Mononuclear cell (primary cell): Measurements from ENCODE around the gene TBC1D21. TPM values are rescaled to one million over a fixed set of nuclear protein-coding genes. Genes with fewer than 3 reads are reported as not detected.

Experiments used
- H3K27me3 ChIP-seq: 2 replicates; pipeline ENCODE4 v1.6.0; 2011; ENCODE audit warnings: low read length, control low read depth; ENCODE audit not compliant: insufficient read depth
- H3K4me1 ChIP-seq: 2 replicates; pipeline ENCODE4 v1.5.1; 2011; ENCODE audit warnings: mild to moderate bottlenecking, low read length, control low read depth; ENCODE audit not compliant: insufficient read depth
- H3K4me3 ChIP-seq: 2 replicates; pipeline ENCODE4 v1.5.1; 2011; ENCODE audit warnings: mild to moderate bottlenecking, low read length, moderate library complexity
- H3K9me3 ChIP-seq: 2 replicates; pipeline ENCODE4 v1.5.1; 2011; ENCODE audit warnings: low read depth, mild to moderate bottlenecking, control low read depth, low read length
- total RNA-seq: library from RNA; depleted of rRNA; stranded (reverse); fragments of >200 nt; gene quantifications from one replicate; pipeline ENCODE4 v1.2.3, GENCODE V29; 2012

Gene TBC1D21
- total RNA-seq, 1 donor: not detected

DNA sequence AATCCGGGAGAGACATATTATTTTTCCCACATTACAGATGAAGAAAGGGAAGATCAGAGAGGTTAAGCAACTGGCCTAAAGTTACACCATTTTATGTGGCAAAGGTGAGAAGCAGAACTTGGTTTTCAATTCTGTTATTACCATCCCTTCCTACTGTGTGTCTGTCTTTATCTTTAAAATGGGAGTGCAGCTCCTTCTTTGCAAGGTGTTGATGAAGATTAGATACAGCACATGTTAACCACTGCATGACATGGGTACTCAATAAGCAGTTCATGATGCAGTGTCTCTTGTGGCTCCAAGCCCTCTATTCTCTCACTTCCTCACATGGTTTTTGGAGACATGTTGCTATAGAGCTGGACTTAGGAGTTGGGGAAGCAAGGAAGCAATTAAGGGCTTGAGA is 23.1 kb upstream of the TBC1D21 start:
- Histone ChIP-seq H3K27me3 (no peaks in the 10 kb centered on the region), H3K4me3 (no peak overlapping the region), H3K9me3 (no peaks in the 10 kb centered on the region), H3K4me1 (no peaks in the 10 kb centered on the region)

GRCh38 chr15:73851689-73852088 is 21.7 kb upstream of the TBC1D21 start:
- Histone ChIP-seq H3K9me3 (no peaks in the 10 kb centered on the region), H3K27me3 (no peaks in the 10 kb centered on the region), H3K4me3 (no peak overlapping the region), H3K4me1 (no peaks in the 10 kb centered on the region)

- Histone ChIP-seq H3K9me3 (no peaks in the 10 kb centered on the region), H3K4me3 (no peak overlapping the region), H3K4me1 (no peaks in the 10 kb centered on the region), H3K27me3 (no peaks in the 10 kb centered on the region)
These were observed 20.9 kb upstream of the TBC1D21 start for GRCh38 chr15:73852507-73852906.

DNA sequence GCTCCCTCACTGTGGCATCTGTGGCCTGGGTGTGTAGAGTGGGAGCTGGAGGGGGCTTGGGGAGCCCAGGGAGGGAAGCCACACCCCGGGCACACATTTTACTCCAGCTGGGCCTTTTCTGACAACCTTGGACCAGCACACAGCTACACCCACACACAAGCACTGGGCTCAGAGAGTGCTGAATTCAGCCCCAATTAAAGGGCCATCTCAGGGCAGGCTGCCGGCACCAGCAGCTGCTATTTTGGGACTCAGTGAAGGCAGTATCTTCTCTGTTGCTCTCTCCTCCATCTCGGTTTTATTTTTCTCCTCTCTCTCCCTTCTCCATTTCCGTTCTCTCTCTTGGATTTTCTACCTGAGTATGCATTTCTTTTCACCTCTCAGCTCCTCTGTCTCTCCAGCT is 19.1 kb upstream of the TBC1D21 start:
- Histone ChIP-seq H3K9me3 (no peaks in the 10 kb centered on the region), H3K4me1 (no peaks in the 10 kb centered on the region), H3K27me3 (no peaks in the 10 kb centered on the region), H3K4me3 (no peak overlapping the region)

GRCh38 chr15:73856458-73857192 is 16.7 kb upstream of the TBC1D21 start:
- no peaks in the 10 kb centered on the region for H3K9me3 ChIP-seq
- no peaks in the 10 kb centered on the region for H3K4me1 ChIP-seq
- peaks cover 3% of the 10 kb centered on the region for H3K27me3 ChIP-seq
- no peak overlapping the region for H3K4me3 ChIP-seq

- Histone ChIP-seq H3K4me1 (no peaks in the 10 kb centered on the region), H3K9me3 (no peaks in the 10 kb centered on the region), H3K27me3 (peaks cover 3% of the 10 kb centered on the region), H3K4me3 (no peak overlapping the region)
These were observed 16.0 kb upstream of the TBC1D21 start for GRCh38 chr15:73857193-73857920.

DNA sequence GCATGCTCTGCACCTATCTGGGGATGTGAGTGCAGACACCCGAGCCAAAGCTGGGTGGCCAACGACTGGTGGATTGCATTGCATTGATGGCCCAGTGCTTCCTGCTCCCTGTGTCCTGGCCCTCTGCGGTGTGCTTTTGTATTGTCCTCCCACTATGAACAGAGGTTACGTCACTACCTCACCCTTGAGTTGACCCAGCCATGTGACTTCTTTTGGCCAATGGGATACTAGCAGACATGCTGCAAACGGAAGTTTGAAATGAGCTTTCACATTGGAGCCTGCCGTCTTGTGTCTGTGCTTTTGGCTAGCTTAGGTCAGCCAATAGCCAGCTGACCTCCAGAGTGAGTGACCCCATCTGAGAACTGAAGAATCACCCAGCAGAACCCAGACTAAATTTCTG is 15.3 kb upstream of the TBC1D21 start:
- Histone ChIP-seq H3K4me1 (no peaks in the 10 kb centered on the region), H3K27me3 (peaks cover 3% of the 10 kb centered on the region), H3K4me3 (no peak overlapping the region), H3K9me3 (no peaks in the 10 kb centered on the region)

- H3K9me3 ChIP-seq: no peaks in the 10 kb centered on the region
- H3K4me1 ChIP-seq: no peaks in the 10 kb centered on the region
- H3K27me3 ChIP-seq: peaks cover 5% of the 10 kb centered on the region
- H3K4me3 ChIP-seq: no peak overlapping the region
These were observed 11.1 kb upstream of the TBC1D21 start for GRCh38 chr15:73862276-73862675.

GRCh38 chr15:73865379-73865778 is 8.0 kb upstream of the TBC1D21 start:
- Histone ChIP-seq H3K9me3 (no peaks in the 10 kb centered on the region), H3K4me1 (no peaks in the 10 kb centered on the region), H3K4me3 (no peak overlapping the region), H3K27me3 (peaks cover 5% of the 10 kb centered on the region)

- peaks cover 2% of the 10 kb centered on the region for H3K27me3 ChIP-seq
- H3K9me3 ChIP-seq: no peaks in the 10 kb centered on the region
- no peaks in the 10 kb centered on the region for H3K4me1 ChIP-seq
- no peak overlapping the region for H3K4me3 ChIP-seq
These were observed 7.5 kb upstream of the TBC1D21 start for GRCh38 chr15:73865904-73866303.

GRCh38 chr15:73866481-73866880 is 6.9 kb upstream of the TBC1D21 start:
- Histone ChIP-seq H3K9me3 (no peaks in the 10 kb centered on the region), H3K27me3 (peaks cover 2% of the 10 kb centered on the region), H3K4me3 (no peak overlapping the region), H3K4me1 (no peaks in the 10 kb centered on the region)

DNA sequence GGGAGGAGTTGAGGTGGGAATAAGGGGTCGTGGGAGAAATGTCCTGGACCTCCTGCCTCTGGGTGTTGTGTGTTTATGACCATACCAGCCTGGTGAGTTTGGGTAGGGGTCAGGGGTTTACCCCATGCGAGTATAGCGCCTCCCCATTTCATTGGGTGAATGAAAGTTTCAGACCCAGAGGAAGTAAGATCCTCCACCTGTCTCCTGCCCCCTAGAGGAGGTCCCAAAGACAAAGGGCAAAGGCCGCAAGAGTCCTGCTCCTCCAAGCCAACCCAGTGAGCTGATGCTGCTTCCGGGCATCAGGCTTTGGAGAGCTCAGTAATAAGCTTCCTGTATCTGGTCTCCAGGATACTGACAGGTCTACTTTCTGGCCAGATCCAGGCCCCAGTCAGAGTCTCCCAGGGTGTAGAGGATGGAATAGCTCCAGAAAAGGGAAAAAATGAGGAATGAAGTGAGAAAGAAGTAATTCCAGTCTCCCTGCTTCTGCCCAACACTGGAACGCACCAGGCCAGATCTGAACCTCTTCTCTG is 6.4 kb upstream of the TBC1D21 start:
- no peaks in the 10 kb centered on the region for H3K9me3 ChIP-seq
- peaks cover 2% of the 10 kb centered on the region for H3K27me3 ChIP-seq
- no peak overlapping the region for H3K4me3 ChIP-seq
- H3K4me1 ChIP-seq: no peaks in the 10 kb centered on the region

GRCh38 chr15:73867426-73867825 is 5.9 kb upstream of the TBC1D21 start:
- H3K27me3 ChIP-seq: peaks cover 2% of the 10 kb centered on the region
- H3K9me3 ChIP-seq: no peaks in the 10 kb centered on the region
- H3K4me3 ChIP-seq: no peak overlapping the region
- no peaks in the 10 kb centered on the region for H3K4me1 ChIP-seq

GRCh38 chr15:73867956-73868355 is 5.4 kb upstream of the TBC1D21 start:
- Histone ChIP-seq H3K9me3 (no peaks in the 10 kb centered on the region), H3K27me3 (peaks cover 2% of the 10 kb centered on the region), H3K4me3 (no peak overlapping the region), H3K4me1 (no peaks in the 10 kb centered on the region)

- H3K4me3 ChIP-seq: no peak overlapping the region
These were observed 4.0 kb upstream of the TBC1D21 start for GRCh38 chr15:73869216-73869995.

More at GRCh38 chr15:73869216-73869995, 4.0 kb upstream of the TBC1D21 start:
- H3K9me3 ChIP-seq: no peaks in the 10 kb centered on the region
- H3K4me1 ChIP-seq: no peaks in the 10 kb centered on the region
- H3K27me3 ChIP-seq: peaks cover 2% of the 10 kb centered on the region
